ENCODE measurements around the gene XG.
"Not testable (repeated sequence)": the region's sequence is repeated elsewhere in the genome, so short reads cannot be mapped to it uniquely, and the experiment has no call there.

XG gene

DNA sequence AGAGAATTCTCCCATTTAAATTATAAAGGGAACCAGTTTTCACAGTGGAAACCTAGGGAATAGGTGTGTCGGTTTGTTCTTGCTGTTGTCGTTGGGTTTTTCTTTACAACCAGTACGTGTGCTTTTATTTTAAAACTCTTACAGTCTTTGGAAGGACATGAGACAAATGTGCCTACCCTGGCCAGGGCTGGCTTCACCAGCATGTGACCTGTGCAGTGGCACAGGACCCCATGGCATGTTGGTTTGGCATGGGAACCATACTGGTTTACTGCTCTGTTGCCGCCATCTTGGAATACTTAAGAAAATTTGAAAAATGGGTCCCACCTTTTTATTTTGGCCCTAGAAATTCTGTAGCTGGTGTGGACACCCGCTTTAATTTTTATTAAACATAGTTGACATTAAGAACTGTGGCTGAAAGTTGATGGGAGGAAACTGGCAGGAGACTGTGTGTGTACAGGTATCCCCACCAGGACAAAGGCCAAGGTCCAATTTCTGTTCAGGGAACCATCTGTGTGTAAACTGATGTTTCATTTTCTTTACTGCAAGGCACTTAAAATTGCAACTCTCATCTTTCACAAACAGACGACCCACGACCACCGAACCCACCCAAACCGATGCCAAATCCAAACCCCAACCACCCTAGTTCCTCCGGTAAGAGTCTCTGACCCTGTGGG is 31.9 kb upstream of the XG start:
- no peak overlapping the region for H3K27ac ChIP-seq (replicated peaks)
- no peak overlapping the region for H3K4me3 ChIP-seq (replicated peaks; ENCODE audit: insufficient read depth, low read length)
- no peaks in the 10 kb centered on the region for H3K27me3 ChIP-seq (ENCODE audit: insufficient read depth, poor library complexity, severe bottlenecking)
- no peak for DNase-seq (ENCODE audit: low read depth in 1 of 2, low spot score in 1 of 2)
- TF ChIP-seq, protein P1, sequence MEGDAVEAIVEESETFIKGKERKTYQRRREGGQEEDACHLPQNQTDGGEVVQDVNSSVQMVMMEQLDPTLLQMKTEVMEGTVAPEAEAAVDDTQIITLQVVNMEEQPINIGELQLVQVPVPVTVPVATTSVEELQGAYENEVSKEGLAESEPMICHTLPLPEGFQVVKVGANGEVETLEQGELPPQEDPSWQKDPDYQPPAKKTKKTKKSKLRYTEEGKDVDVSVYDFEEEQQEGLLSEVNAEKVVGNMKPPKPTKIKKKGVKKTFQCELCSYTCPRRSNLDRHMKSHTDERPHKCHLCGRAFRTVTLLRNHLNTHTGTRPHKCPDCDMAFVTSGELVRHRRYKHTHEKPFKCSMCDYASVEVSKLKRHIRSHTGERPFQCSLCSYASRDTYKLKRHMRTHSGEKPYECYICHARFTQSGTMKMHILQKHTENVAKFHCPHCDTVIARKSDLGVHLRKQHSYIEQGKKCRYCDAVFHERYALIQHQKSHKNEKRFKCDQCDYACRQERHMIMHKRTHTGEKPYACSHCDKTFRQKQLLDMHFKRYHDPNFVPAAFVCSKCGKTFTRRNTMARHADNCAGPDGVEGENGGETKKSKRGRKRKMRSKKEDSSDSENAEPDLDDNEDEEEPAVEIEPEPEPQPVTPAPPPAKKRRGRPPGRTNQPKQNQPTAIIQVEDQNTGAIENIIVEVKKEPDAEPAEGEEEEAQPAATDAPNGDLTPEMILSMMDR (IDR thresholded peaks at IDR 0.05; ENCODE audit: insufficient read depth, low read length) = no peak
- no peak for TF ChIP-seq SPI1 (IDR thresholded peaks at IDR 0.05; ENCODE audit: borderline replicate concordance, low read depth)
- TF ChIP-seq, protein P2, sequence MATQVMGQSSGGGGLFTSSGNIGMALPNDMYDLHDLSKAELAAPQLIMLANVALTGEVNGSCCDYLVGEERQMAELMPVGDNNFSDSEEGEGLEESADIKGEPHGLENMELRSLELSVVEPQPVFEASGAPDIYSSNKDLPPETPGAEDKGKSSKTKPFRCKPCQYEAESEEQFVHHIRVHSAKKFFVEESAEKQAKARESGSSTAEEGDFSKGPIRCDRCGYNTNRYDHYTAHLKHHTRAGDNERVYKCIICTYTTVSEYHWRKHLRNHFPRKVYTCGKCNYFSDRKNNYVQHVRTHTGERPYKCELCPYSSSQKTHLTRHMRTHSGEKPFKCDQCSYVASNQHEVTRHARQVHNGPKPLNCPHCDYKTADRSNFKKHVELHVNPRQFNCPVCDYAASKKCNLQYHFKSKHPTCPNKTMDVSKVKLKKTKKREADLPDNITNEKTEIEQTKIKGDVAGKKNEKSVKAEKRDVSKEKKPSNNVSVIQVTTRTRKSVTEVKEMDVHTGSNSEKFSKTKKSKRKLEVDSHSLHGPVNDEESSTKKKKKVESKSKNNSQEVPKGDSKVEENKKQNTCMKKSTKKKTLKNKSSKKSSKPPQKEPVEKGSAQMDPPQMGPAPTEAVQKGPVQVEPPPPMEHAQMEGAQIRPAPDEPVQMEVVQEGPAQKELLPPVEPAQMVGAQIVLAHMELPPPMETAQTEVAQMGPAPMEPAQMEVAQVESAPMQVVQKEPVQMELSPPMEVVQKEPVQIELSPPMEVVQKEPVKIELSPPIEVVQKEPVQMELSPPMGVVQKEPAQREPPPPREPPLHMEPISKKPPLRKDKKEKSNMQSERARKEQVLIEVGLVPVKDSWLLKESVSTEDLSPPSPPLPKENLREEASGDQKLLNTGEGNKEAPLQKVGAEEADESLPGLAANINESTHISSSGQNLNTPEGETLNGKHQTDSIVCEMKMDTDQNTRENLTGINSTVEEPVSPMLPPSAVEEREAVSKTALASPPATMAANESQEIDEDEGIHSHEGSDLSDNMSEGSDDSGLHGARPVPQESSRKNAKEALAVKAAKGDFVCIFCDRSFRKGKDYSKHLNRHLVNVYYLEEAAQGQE (IDR thresholded peaks at IDR 0.05; ENCODE audit: insufficient replicate concordance, low read depth) = no peak
- TF ChIP-seq POLR2AphosphoS5 (IDR thresholded peaks at IDR 0.05; ENCODE audit: low read depth) = no peak
- no peak for TF ChIP-seq GABPA (IDR thresholded peaks at IDR 0.05; ENCODE audit: low read depth)

DNA sequence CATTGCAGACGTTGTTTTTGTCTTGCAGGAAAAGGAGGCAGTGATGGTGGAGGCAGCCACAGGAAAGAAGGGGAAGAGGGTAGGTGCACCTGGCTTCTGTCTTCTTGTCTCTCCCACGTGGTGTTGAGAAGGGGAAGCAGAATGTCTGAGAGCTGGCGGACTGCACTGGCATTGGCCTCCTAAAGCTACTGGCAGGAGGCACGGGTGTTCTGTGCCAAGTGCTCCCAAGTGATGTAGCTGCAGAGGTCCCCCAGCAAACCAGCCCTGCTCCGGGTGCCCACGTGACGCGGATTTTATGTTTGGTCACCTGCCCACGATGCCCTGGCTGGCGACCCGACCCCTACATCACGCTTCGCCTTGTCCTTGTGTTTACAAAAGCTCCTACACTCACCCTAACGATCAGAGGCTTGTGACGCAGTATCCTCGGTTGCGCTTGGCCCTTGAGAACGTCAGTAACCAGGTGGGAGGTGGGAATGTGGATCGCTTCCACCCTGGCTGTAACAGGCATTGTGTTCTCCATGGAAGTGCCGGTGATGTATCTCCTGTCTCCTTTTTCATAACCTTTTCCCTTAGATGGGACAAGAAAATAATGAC is 28.5 kb upstream of the XG start:
- no peak overlapping the region for H3K27ac ChIP-seq (replicated peaks)
- DNase-seq (ENCODE audit: low read depth in 1 of 2, low spot score in 1 of 2) = no peak
- TF ChIP-seq, protein P2 (IDR thresholded peaks at IDR 0.05; ENCODE audit: insufficient replicate concordance, low read depth) = no peak
- no peak for TF ChIP-seq POLR2AphosphoS5 (IDR thresholded peaks at IDR 0.05; ENCODE audit: low read depth)
- no peak for TF ChIP-seq GABPA (IDR thresholded peaks at IDR 0.05; ENCODE audit: low read depth)
- TF ChIP-seq, protein P1 (IDR thresholded peaks at IDR 0.05; ENCODE audit: insufficient read depth, low read length) = no peak
- TF ChIP-seq SPI1 (IDR thresholded peaks at IDR 0.05; ENCODE audit: borderline replicate concordance, low read depth) = no peak

DNA sequence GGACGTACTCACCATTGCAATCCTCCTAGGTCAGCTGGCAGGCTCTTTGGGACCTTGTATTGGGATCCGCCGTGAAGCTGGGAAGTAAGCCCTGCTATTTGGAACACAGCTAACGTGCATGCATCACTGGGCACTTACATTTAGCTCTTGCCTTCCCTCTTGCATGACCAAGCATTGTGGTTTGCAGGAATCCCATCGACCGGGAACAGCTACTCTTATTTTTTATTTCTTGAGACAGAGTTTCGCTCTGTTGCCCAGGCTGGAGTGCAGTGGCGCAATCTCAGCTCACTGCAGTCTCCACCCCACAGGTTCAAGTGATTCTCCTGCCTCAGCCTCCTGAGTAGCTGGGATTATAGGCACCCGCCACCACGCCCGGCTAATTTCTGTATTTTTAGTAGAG is 24.6 kb upstream of the XG start:
- not testable (repeated sequence) for DNase-seq (ENCODE audit: low read depth in 1 of 2, low spot score in 1 of 2); H3K4me3 ChIP-seq (replicated peaks; ENCODE audit: insufficient read depth, low read length); H3K27me3 ChIP-seq (ENCODE audit: insufficient read depth, poor library complexity, severe bottlenecking); H3K27ac ChIP-seq (replicated peaks)

More for the DNA sequence above, 28.5 kb upstream of the XG start:
- Histone ChIP-seq H3K4me3 (replicated peaks; ENCODE audit: insufficient read depth, low read length) (no peak overlapping the region), H3K27me3 (ENCODE audit: insufficient read depth, poor library complexity, severe bottlenecking) (no peaks in the 10 kb centered on the region)

DNA sequence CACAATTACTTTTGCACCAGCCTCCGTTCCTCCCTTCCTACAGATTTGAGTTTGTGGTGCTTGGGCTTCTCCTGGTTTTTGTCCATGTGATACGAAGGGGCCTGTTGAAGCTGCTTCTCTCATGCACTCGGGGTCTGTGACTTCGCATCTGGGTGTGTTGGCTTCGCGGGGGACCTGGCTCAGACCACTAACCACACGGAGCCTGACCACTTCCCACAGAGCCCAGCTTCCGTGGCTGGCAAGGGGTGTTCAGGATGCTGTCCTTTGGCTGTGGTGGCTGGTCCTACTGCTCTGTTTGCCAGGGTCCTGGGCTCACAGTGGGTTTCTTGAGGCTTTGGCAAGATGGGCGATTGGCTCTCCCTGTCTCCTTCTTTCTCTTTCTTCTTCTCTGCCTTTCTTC is 19.8 kb upstream of the XG start:
- TF ChIP-seq, protein P1 (IDR thresholded peaks at IDR 0.05; ENCODE audit: insufficient read depth, low read length) = no peak
- TF ChIP-seq, protein P2 (IDR thresholded peaks at IDR 0.05; ENCODE audit: insufficient replicate concordance, low read depth) = no peak
- H3K27ac ChIP-seq (replicated peaks) = no peak overlapping the region
- no peaks in the 10 kb centered on the region for H3K27me3 ChIP-seq (ENCODE audit: insufficient read depth, poor library complexity, severe bottlenecking)
- DNase-seq (ENCODE audit: low read depth in 1 of 2, low spot score in 1 of 2) = no peak
- no peak overlapping the region for H3K4me3 ChIP-seq (replicated peaks; ENCODE audit: insufficient read depth, low read length)

Measured in HL-60 (cell line).